ENCODE results near the gene C3orf80. TPM values are rescaled to one million over a fixed set of nuclear protein-coding genes. Genes with fewer than 3 reads are reported as not detected.

C3orf80 gene
- total and polyA plus RNA-seq, 10 donors = 0.07 to 2.7 (median 0.46) TPM

- no peak for TF ChIP-seq POLR2AphosphoS5 (IDR thresholded peaks at IDR 0.05)
- no peak for TF ChIP-seq CTCF (IDR thresholded peaks at IDR 0.05 in 8 of 11, conservative IDR thresholded peaks at IDR 0.05 in 3 of 11)
- TF ChIP-seq POLR2A (IDR thresholded peaks at IDR 0.05) = no peak
- Histone ChIP-seq H3K27me3 (replicated peaks in 1 of 7) (peaks cover 0 to 13% (median 0%) of the 10 kb centered on the region in 7 donors), H3K9me3 (peaks cover 0 to 5% (median 0%) of the 10 kb centered on the region in 8 donors), H3K36me3 (no peaks in the 10 kb centered on the region), H3K4me3 (peak overlapping the region in 1 of 8 donors; percentile 26), H3K27ac (peak overlapping the region in 1 of 8 donors; percentile 27), H3K4me1 (peaks cover 0 to 3% (median 0%) of the 10 kb centered on the region in 6 donors)
- no peak for DNase-seq
- 13 to 18% (median 13%) methylated on average over 11 of the region's 11 CpGs for WGBS, 5 donors
- intact Hi-C loops (cut with DNase I; ENCODE audit: low total_unique reads) = no loop called here
Measured at GRCh38 chr3:160180581-160181216, 44.5 kb upstream of the C3orf80 start.

- Histone ChIP-seq H3K27ac (no peak overlapping the region), H3K9me3 (peaks cover 0 to 3% (median 0%) of the 10 kb centered on the region in 8 donors), H3K27me3 (replicated peaks in 1 of 7) (peaks cover 0 to 13% (median 0%) of the 10 kb centered on the region in 7 donors), H3K36me3 (no peaks in the 10 kb centered on the region), H3K4me1 (peaks cover 0 to 3% (median 0%) of the 10 kb centered on the region in 6 donors), H3K4me3 (no peak overlapping the region)
- intact Hi-C loops (cut with DNase I; ENCODE audit: low total_unique reads) = no loop called here
- no peak for TF ChIP-seq POLR2A (IDR thresholded peaks at IDR 0.05)
- TF ChIP-seq POLR2AphosphoS5 (IDR thresholded peaks at IDR 0.05) = no peak
- no peak for TF ChIP-seq CTCF (IDR thresholded peaks at IDR 0.05 in 8 of 11, conservative IDR thresholded peaks at IDR 0.05 in 3 of 11)
- 47 to 61% (median 48%) methylated on average over 4 of the region's 4 CpGs for WGBS, 5 donors
- no peak for DNase-seq
Measured at GRCh38 chr3:160183345-160184076, 41.7 kb upstream of the C3orf80 start.

- DNase-seq = no peak
- H3K9me3 ChIP-seq = peaks cover 0 to 3% (median 0%) of the 10 kb centered on the region in 8 donors
- peak overlapping the region in 3 of 8 donors; percentile 9 to 38 (median 30) for H3K27ac ChIP-seq
- no peaks in the 10 kb centered on the region for H3K36me3 ChIP-seq
- TF ChIP-seq POLR2A (IDR thresholded peaks at IDR 0.05) = no peak
- no peak for TF ChIP-seq POLR2AphosphoS5 (IDR thresholded peaks at IDR 0.05)
- no peak for TF ChIP-seq CTCF (IDR thresholded peaks at IDR 0.05 in 8 of 11, conservative IDR thresholded peaks at IDR 0.05 in 3 of 11)
- H3K27me3 ChIP-seq (replicated peaks in 1 of 7) = peaks cover 0 to 13% (median 0%) of the 10 kb centered on the region in 7 donors
- intact Hi-C loops (cut with DNase I; ENCODE audit: low total_unique reads) = no loop called here
- H3K4me1 ChIP-seq = peaks cover 0 to 3% (median 0%) of the 10 kb centered on the region in 6 donors
- 25 to 47% (median 43%) methylated on average over 3 of the region's 3 CpGs for WGBS, 5 donors
- no peak overlapping the region for H3K4me3 ChIP-seq
Measured at GRCh38 chr3:160184655-160185054, 40.6 kb upstream of the C3orf80 start.

- Histone ChIP-seq H3K4me3 (no peak overlapping the region), H3K9me3 (peaks cover 0 to 3% (median 0%) of the 10 kb centered on the region in 8 donors), H3K36me3 (no peaks in the 10 kb centered on the region), H3K4me1 (no peaks in the 10 kb centered on the region), H3K27me3 (replicated peaks in 1 of 7) (peaks cover 0 to 8% (median 0%) of the 10 kb centered on the region in 7 donors), H3K27ac (no peak overlapping the region)
- intact Hi-C loops (cut with DNase I; ENCODE audit: low total_unique reads) = no loop called here
- DNase-seq = no peak
- no peak for TF ChIP-seq CTCF (IDR thresholded peaks at IDR 0.05 in 8 of 11, conservative IDR thresholded peaks at IDR 0.05 in 3 of 11)
- TF ChIP-seq POLR2A (IDR thresholded peaks at IDR 0.05) = no peak
- no peak for TF ChIP-seq POLR2AphosphoS5 (IDR thresholded peaks at IDR 0.05)
Measured at GRCh38 chr3:160185751-160186150, 39.5 kb upstream of the C3orf80 start.

Data from spleen (tissue), 11 donors.